Measurements from ENCODE around the gene PYROXD2. TPM values are rescaled to one million over a fixed set of nuclear protein-coding genes. Genes with fewer than 3 reads are reported as not detected.

Gene PYROXD2
- total and polyA plus RNA-seq, 12 donors: 4.6 to 70.6 (median 28.3) TPM

DNA sequence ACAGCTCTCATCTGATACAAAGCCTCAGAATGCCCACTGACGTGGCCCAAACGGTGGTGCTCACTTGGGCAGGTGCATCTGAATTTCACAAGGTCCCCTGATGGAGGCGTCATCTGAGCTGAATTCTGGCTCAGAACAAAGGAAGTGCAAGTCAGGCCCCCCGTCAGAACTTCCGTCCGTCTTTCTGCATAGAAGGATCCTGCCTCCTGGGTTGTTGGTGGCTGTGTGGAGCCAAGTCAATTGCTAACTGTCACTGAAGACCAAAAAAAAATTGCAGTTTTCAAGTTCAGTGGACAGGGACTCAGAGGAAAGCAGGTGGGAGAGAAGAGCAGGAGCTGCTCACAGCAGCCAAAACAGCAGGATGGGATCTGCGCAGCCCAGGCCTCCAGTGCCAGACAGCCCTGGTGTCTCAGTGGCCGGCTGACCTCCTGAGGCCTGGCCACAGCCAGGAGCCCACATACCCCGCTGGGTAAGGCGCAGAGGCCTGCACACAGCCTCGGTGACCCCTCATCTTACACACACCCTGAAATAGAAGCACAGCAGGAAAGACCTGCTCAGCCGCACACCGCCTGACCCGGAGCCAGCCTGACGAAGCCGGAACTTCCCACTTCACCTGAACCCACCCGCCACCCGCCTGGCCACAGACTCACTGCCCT lies 49.4 kb downstream of the PYROXD2 start:
- H3K27ac ChIP-seq: no peak overlapping the region
- peaks cover 0 to 10% of the 10 kb centered on the region in 2 donors for H3K4me1 ChIP-seq (replicated peaks in 1 of 2)
- TF ChIP-seq, protein P1, sequence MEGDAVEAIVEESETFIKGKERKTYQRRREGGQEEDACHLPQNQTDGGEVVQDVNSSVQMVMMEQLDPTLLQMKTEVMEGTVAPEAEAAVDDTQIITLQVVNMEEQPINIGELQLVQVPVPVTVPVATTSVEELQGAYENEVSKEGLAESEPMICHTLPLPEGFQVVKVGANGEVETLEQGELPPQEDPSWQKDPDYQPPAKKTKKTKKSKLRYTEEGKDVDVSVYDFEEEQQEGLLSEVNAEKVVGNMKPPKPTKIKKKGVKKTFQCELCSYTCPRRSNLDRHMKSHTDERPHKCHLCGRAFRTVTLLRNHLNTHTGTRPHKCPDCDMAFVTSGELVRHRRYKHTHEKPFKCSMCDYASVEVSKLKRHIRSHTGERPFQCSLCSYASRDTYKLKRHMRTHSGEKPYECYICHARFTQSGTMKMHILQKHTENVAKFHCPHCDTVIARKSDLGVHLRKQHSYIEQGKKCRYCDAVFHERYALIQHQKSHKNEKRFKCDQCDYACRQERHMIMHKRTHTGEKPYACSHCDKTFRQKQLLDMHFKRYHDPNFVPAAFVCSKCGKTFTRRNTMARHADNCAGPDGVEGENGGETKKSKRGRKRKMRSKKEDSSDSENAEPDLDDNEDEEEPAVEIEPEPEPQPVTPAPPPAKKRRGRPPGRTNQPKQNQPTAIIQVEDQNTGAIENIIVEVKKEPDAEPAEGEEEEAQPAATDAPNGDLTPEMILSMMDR (IDR thresholded peaks at IDR 0.05): no peak
- TF ChIP-seq POLR2A (IDR thresholded peaks at IDR 0.05): no peak
- H3K9me3 ChIP-seq (replicated peaks in 1 of 3): no peaks in the 10 kb centered on the region
- H3K36me3 ChIP-seq (replicated peaks in 1 of 2): no peaks in the 10 kb centered on the region
- intact Hi-C loops (cut with DNase I): no loop called here
- WGBS, 4 donors: 88 to 94% (median 89%) methylated on average over 17 to 18 of the region's 18 CpGs
- no peak overlapping the region for H3K4me3 ChIP-seq
- H3K27me3 ChIP-seq: no peaks in the 10 kb centered on the region
- no peak for DNase-seq

DNA sequence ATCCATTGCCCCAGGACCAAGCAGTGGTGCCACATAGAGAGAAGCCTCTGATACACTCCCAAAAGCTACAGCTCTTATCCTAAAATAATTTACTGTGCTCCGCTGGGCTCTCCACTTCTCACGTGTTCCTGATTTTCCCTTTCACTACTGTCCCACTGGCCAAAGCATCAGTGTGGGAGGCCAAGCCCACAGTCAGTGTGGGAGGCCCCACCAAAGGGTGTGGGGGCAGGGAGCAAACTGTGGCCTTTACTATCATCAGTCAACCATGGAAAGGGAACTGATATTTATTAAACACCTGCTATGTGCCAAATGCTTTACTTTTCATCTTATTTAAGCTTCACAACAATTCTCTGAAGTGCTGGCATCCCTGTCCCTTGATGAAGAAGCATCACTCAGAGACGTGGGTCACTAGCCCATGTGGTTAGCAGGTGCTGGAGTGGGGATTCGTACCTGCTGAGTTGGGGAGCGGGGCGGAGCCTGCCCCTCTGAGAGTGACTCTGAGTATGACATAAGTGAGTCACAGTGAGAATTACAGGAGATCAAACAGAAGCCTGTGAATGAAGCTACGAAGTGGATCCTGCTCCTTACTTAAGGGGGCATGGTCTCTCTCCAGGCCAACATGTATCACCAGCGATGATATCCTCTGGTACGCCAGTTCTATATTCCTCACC lies 50.4 kb downstream of the PYROXD2 start:
- intact Hi-C loops (cut with DNase I): no loop called here

DNA sequence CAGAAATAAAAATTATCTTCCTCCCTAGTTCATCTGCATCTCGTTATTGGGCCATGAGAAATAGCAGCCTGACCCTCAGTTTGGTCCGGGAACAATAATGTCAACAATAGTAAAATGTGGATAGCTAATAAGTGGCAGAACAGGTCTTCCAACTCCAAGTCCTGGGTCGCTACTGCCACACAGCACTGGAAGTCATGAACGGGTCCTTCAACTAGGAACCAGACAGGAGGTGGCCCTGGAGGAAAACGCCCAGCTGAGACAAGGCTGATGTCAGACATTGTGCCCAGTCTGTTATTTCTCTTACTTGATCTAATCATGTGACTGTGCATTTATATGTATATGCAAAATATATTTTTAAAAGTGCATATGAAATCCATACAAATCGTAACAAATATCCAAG lies 51.8 kb downstream of the PYROXD2 start:
- Histone ChIP-seq H3K4me1 (replicated peaks in 1 of 2) (peaks cover 0 to 10% of the 10 kb centered on the region in 2 donors), H3K4me3 (no peak overlapping the region), H3K9me3 (replicated peaks in 1 of 3) (no peaks in the 10 kb centered on the region), H3K27me3 (no peaks in the 10 kb centered on the region), H3K27ac (no peak overlapping the region), H3K36me3 (replicated peaks in 1 of 2) (no peaks in the 10 kb centered on the region)
- no peak for DNase-seq
- no peak for TF ChIP-seq POLR2A (IDR thresholded peaks at IDR 0.05)
- TF ChIP-seq, protein P1 (IDR thresholded peaks at IDR 0.05): no peak
- intact Hi-C loops (cut with DNase I): no loop called here
- WGBS, 4 donors: 91 to 95% (median 93%) methylated on average over 6 of the region's 6 CpGs

More for the DNA sequence above, 50.4 kb downstream of the PYROXD2 start:
- no peaks in the 10 kb centered on the region for H3K9me3 ChIP-seq (replicated peaks in 1 of 3)
- peaks cover 0 to 10% of the 10 kb centered on the region in 2 donors for H3K4me1 ChIP-seq (replicated peaks in 1 of 2)
- no peak for DNase-seq
- no peak overlapping the region for H3K27ac ChIP-seq
- H3K4me3 ChIP-seq: no peak overlapping the region
- H3K27me3 ChIP-seq: no peaks in the 10 kb centered on the region
- WGBS, 4 donors: 82 to 90% (median 86%) methylated on average over 9 of the region's 9 CpGs
- no peaks in the 10 kb centered on the region for H3K36me3 ChIP-seq (replicated peaks in 1 of 2)
- TF ChIP-seq POLR2A (IDR thresholded peaks at IDR 0.05): no peak
- TF ChIP-seq, protein P1 (IDR thresholded peaks at IDR 0.05): no peak

DNA sequence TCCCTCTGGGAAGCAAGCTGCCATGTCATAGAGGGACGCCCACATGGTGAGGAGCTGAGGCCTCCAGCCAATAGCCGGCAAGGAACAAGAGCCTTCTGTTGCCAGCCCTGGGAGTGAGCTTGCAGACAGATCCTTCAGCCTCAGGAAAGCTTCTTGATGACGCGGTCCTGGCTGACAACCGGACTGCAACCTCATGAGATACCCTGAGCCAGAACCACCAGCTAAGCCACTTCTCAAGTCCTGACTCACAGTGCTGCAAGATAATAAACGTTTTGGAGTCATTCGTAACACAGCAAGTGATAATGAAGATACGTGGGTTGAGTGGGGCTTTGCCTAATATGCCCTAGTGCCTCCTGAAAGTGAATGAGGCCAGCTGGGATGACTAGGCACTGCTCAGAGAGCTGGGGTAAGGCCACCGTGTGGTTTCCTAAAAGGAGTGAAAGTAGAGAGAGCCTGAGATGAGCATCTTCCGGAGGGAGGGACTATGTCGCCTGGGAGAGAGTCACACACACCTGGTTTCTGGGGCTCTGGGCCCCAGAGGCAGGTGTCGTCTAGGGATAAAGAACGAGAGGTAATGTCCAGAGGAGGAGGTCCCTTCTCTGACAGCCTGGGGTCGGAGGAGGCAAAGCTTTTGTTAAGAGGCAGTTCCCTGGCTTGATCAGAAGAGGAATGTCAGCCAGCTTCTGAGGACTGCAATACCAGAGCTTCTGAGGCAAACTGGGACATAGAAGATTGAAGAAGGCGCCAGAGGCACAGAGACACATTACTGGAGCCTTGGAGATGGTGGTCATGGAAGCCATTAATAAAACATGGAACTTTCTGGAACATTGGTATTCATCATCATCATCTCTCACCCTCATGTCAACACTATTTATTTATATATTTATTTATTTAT lies 53.6 kb downstream of the PYROXD2 start:
- intact Hi-C loops (cut with DNase I): no loop called here
- no peaks in the 10 kb centered on the region for H3K36me3 ChIP-seq (replicated peaks in 1 of 2)
- peak overlapping the region in 4 of 5 donors; percentile 42 to 78 (median 52) for H3K27ac ChIP-seq
- no peaks in the 10 kb centered on the region for H3K27me3 ChIP-seq
- DNase-seq: peak; percentile 61 to 96 (median 88)
- H3K4me3 ChIP-seq: no peak overlapping the region
- peak in 1 of 2 donors; percentile 46 for TF ChIP-seq POLR2A (IDR thresholded peaks at IDR 0.05)
- TF ChIP-seq, protein P1 (IDR thresholded peaks at IDR 0.05): no peak
- H3K4me1 ChIP-seq (replicated peaks in 1 of 2): peaks cover 0 to 10% of the 10 kb centered on the region in 2 donors
- H3K9me3 ChIP-seq (replicated peaks in 1 of 3): no peaks in the 10 kb centered on the region
- WGBS, 4 donors: 46 to 57% (median 48%) methylated on average over 15 of the region's 15 CpGs
